ENCODE results near the gene NDUFV1. TPM values are rescaled to one million over a fixed set of nuclear protein-coding genes. Genes with fewer than 3 reads are reported as not detected.

NDUFV1 gene
- total RNA-seq, 1 experiment from 2014 or later = 242 TPM

GRCh38 chr11:67615728-67616430 lies 9.1 kb downstream of the NDUFV1 start:
- no peaks in the 10 kb centered on the region for H3K9me3 ChIP-seq (ENCODE audit: control insufficient read depth in 1 of 2, insufficient read depth in 1 of 2, low read depth in 1 of 2, low read length in 2 of 2)
- ChIA-PET RAD21 (ENCODE audit: low non-redundant PET in 1 of 2, low total read pairs in 2 of 2, uncharacterized antibody in 2 of 2, unreplicated experiment in 2 of 2) (no interaction called here), CTCF (interaction anchor here (1.6 kb wide), 1 partner anchor 43 kb away, joined by 5 read pairs; no protein-coding TSS in a partner anchor), POLR2A (no interaction called here)
- H3K27ac ChIP-seq (ENCODE audit: low read depth, low read length) = no peak overlapping the region; the same call in 1 of the 2 replicates
- DNase-seq (ENCODE audit: low read depth, low spot score) = no peak
- H4K20me1 ChIP-seq (ENCODE audit: insufficient read depth) = no peaks in the 10 kb centered on the region
- H2AFZ ChIP-seq (ENCODE audit: low read depth, low read length, poor library complexity, severe bottlenecking) = no peak overlapping the region
- H3K9ac ChIP-seq (ENCODE audit: low read length) = no peak overlapping the region
- peaks cover 2 to 13% of the 10 kb centered on the region in 2 experiments; a peak in 2 of 4 replicates for H3K4me1 ChIP-seq (ENCODE audit: control insufficient read depth in 1 of 2, insufficient read depth in 2 of 2, low read length in 2 of 2)
- TF ChIP-seq YY1 (IDR thresholded peaks at IDR 0.05; ENCODE audit: extremely low read depth, insufficient replicate concordance, low read depth, low read length) = no peak
- no peak for TF ChIP-seq CEBPB (IDR thresholded peaks at IDR 0.05; ENCODE audit: low read depth)
- TF ChIP-seq EZH2 (IDR thresholded peaks at IDR 0.05) = no peak
- no peak for TF ChIP-seq SP1 (IDR thresholded peaks at IDR 0.05; ENCODE audit: low read depth)
- TF ChIP-seq ZNF274 (IDR thresholded peaks at IDR 0.05; ENCODE audit: low read depth, low read length) = no peak
- TF ChIP-seq ZFX (IDR thresholded peaks at IDR 0.05) = no peak
- TF ChIP-seq EZH2phosphoT487 (IDR thresholded peaks at IDR 0.05; ENCODE audit: borderline replicate concordance) = no peak
- TF ChIP-seq ATF3 (IDR thresholded peaks at IDR 0.05) = no peak
- TF ChIP-seq EGR1 (IDR thresholded peaks at IDR 0.05; ENCODE audit: low read depth) = no peak
- TF ChIP-seq JUND (IDR thresholded peaks at IDR 0.05) = no peak
- no peak for TF ChIP-seq SRF (IDR thresholded peaks at IDR 0.05; ENCODE audit: low read depth)
- no peak for TF ChIP-seq SIN3A (IDR thresholded peaks at IDR 0.05; ENCODE audit: low read depth)
- TF ChIP-seq RAD21 (IDR thresholded peaks at IDR 0.05; ENCODE audit: low read depth) = no peak
- no peak for TF ChIP-seq FOSL1 (IDR thresholded peaks at IDR 0.05; ENCODE audit: low read depth)
- no peak for TF ChIP-seq ZBTB33 (IDR thresholded peaks at IDR 0.05; ENCODE audit: extremely low read depth, insufficient replicate concordance, low read length)
- no peak for TF ChIP-seq REST (IDR thresholded peaks at IDR 0.05; ENCODE audit: low read depth)
- intact Hi-C loops (cut with micrococcal nuclease) = loop anchor here (1.0 kb wide), 1 partner anchor 43 kb away; no protein-coding TSS in a partner anchor
- no peak overlapping the region for H3K4me2 ChIP-seq (ENCODE audit: low read length)
- peaks cover 1 to 4% of the 10 kb centered on the region in 2 experiments; a peak in 3 of 4 replicates for H3K36me3 ChIP-seq (ENCODE audit: control insufficient read depth in 1 of 2, insufficient read depth in 2 of 2, low read length in 2 of 2)
- no TSS peak for BruUV-seq (replicated peaks)
- H3K4me3 ChIP-seq (replicated peaks in 1 of 2; ENCODE audit: low read depth in 1 of 2, low read length in 2 of 2) = no peak overlapping the region
- no peaks in the 10 kb centered on the region for H3K9me2 ChIP-seq (ENCODE audit: insufficient read depth)
- ATAC-seq = peak; percentile 8; the same call in 1 of the 2 replicates
- no peaks in the 10 kb centered on the region for H3K27me3 ChIP-seq (ENCODE audit: insufficient read depth, low read length)
- no peaks in the 10 kb centered on the region for H3K79me2 ChIP-seq (ENCODE audit: insufficient read depth, low read length)

Data from HCT116 (cell line).